ENCODE results near the gene FERMT2.

Gene FERMT2

GRCh38 chr14:52860910-52861309 lies 89.9 kb downstream of the FERMT2 start:
- no peak for DNase-seq

DNA sequence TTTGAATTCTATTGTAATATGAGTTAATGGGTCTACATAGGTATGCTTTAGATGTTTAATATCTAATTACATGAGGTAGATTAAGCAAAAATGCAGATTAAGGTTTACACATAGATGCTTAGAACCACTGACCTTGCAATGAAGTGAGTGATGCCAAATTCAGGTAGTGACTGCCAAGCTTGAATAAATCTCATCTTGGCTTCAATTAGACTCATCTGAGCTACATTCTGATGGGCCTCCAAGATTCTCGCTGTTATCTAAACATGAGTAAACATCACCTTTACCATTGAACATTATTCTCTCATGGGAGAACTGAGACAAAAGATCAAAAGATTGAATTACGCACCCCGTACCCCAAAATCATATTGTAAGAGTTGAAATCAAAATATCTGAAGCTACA lies 90.6 kb downstream of the FERMT2 start:
- DNase-seq: no peak

GRCh38 chr14:52856139-52856538 lies 94.7 kb downstream of the FERMT2 start:
- DNase-seq: no peak

- no peak for DNase-seq
These were observed 97.4 kb downstream of the FERMT2 start for GRCh38 chr14:52853522-52853854.

- DNase-seq: no peak
These were observed 97.9 kb downstream of the FERMT2 start for GRCh38 chr14:52852810-52853521.

GRCh38 chr14:52850451-52850909 lies 100.4 kb downstream of the FERMT2 start:
- no peak for DNase-seq

GRCh38 chr14:52848626-52849025 lies 102.2 kb downstream of the FERMT2 start:
- DNase-seq: no peak

DNA sequence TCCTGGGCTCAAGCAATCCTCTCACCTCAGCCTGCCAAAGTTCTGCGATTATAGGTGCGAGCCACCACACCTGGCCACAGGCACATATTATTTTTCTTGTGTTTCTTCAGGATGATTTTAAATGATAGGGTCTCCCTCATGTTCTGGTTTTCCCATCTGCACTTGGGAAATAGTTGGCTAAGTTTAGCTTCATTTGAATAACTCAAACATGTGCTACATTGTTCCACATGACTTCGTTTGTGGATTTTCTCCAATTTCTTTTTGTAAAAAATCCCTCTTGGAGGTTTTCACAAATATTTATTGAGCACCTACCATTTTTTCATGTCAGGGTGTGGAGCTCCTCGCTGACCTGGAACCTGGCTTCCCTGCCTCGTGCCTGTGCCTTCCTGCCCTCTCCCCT lies 104.3 kb downstream of the FERMT2 start:
- no peak for DNase-seq

- no peak for DNase-seq
These were observed 105.8 kb downstream of the FERMT2 start for GRCh38 chr14:52845081-52845480.

- no peak for DNase-seq
These were observed 106.4 kb downstream of the FERMT2 start for GRCh38 chr14:52844262-52845060.

DNA sequence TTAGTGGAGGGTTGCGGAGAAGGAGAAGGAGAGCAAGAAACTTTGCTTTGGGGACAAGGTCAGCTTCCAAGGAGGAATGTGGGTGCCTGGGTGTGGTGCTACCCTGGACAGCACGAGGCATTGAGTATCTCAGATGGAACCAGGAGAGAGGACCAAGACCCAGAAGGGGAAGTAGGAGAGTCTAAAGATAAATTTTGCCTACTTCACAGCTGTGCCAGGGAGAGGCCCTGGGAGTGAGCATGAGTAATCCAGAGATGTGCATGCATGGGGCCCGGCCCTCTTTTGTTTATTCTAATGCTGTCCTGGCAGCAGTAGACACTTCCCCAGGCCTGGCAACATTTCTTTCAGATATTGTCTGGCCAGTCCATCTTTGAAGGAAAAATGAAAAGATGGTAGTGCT lies 110.0 kb downstream of the FERMT2 start:
- no peak for DNase-seq

- DNase-seq: no peak
These were observed 113.4 kb downstream of the FERMT2 start for GRCh38 chr14:52837451-52837850.

DNA sequence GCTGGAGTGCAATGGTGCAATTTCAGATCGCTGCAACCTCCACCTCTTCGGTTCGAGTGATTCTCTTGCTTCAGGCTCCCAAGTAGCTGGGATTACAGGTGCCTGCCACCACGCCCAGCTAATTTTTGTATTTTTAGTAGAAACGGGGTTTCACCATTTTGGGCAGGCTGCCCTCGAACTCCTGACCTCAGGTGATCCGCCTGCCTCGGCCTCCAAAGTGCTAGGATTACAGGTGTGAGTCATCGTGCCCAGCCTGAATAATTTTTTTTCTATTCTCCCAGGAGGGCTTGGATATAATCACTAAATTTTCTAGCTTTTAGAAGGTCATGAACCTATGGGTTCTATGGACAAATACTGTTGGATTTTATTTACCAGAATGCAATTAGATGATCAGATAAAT lies 114.8 kb downstream of the FERMT2 start:
- no peak for DNase-seq

- DNase-seq: no peak
These were observed 115.5 kb downstream of the FERMT2 start for GRCh38 chr14:52835122-52835903.

DNA sequence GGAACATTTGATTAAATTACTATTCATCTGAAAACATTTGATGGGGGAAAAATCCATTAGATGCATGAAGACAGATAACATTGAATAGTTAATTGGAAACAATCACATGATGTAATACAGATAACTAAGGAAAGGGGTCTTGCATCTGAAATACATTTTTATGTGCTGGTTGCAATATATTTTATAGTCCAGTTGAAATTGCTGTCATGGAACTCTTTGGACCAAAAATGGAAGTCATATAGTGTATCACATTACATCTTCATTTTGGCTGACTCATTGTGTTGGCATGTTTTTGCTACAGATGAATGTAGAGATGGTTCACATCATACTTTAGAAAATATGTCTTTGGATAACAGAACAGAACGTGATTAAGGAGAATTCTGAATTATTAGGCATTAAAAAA lies 116.4 kb downstream of the FERMT2 start:
- no peak for DNase-seq

GRCh38 chr14:52833891-52834290 lies 117.0 kb downstream of the FERMT2 start:
- DNase-seq: no peak

- no peak for DNase-seq
These were observed 121.2 kb downstream of the FERMT2 start for GRCh38 chr14:52829527-52830185.

DNA sequence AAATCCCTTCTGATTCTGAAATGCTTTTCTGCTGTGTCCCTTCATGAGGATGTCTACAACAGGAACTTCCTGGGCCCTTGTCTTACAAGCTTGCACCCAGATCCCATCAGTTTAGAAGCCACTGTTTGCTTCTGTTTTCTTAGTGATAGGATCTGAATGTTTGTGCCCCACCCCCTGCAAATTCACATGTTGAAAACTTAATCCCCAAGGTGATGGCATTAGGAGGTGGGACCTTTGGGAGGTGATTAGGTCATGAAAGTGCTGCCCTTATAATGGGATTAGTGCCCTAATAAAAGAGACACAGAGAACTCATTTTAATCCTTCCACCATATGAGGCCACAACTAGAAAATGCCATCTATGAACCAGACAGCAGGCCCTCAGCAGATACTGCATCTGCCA lies 123.4 kb downstream of the FERMT2 start:
- DNase-seq: no peak

- no peak for DNase-seq
These were observed 125.8 kb downstream of the FERMT2 start for GRCh38 chr14:52825085-52825484.

DNA sequence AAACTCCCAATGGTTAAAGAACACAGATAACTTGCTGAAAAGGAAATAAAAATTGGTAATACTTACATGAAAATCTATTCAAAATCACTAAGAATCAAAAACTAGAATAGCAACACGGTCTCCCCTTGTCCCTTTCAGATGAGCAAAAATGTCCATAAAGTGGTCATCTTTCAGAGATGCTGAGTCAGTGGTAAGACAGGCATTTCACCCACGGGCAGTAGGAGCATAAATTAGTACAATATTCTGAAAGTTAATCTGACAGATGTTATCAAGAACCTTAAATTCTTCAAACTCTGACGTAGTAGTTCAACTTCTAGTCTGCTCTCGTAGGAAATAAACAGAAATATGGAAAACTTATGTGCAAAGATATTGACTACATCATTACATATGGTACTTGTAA lies 126.4 kb downstream of the FERMT2 start:
- DNase-seq: no peak

DNA sequence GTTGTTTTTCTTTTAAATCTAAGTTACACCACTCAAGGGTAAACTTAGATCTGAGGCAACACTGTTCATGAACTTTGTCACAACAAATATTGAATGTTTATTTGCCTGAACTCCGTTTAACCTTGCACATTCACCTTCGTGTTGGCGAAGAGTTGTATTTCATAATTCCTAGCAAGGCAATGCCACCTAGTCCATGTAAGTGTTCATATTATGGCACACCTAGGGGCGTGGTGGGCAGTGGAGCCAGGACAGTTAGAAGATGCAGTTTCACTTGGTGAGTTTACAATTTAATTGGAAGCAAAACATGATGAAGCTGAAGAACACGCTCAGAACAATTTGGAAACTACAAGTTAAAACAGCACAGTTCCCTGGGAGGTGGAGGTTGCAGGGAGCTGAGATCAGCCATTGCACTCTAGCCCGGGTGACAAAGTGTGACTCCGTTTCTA lies 129.0 kb downstream of the FERMT2 start:
- DNase-seq: no peak

GRCh38 chr14:52808101-52808500 lies 142.7 kb downstream of the FERMT2 start:
- no peak for DNase-seq

All from CD4-positive, alpha-beta T cell treated with Interferon alpha-2 for 1 hour (primary cell).